SH-SY5Y (cell line): ENCODE data around the gene WTAP.

Experiments used
- GATA2 ChIP-seq: IDR thresholded peaks from 2 replicates; pipeline ENCODE4 v1.6.1; 2011; ENCODE audit warnings: mild to moderate bottlenecking, low read depth, low read length
- GATA3 ChIP-seq: IDR thresholded peaks from 2 replicates; pipeline ENCODE4 v1.6.1; 2011; ENCODE audit warnings: low read depth, mild to moderate bottlenecking, low read length, moderate library complexity

GRCh38 chr6:159686703-159687102, 40.6 kb upstream of the WTAP start:
- TF ChIP-seq GATA3 (no peak), GATA2 (no peak)
